Germinal center (tissue), 1 donor: ENCODE measurements around the gene DIPK2B.

ENCODE experiments used
- DNase-seq: peaks from one replicate; pipeline ENCODE4 v3.0.0; 2012; ENCODE audit warnings: mixed read lengths, low spot score

Gene DIPK2B

DNA sequence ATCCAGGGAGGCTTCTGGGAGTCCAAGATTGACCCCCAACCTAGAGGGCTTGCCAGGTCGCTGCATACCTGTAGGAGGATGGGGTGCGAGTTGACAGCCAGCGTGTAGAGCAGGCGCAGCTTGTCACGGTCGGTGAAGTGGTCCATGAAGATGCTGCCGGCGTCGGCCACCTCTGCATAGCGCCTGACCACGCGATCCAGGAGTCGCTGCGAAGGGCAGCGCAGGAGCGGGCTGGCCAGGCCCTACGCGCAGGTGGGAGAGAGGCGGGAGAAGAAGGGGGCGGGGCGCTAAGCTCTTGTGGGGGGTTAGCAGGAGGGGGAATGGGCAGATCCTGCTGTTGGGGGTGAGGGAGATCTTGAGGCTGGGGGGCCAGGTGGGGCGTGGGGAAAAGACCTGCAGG lies 43.0 kb downstream of the DIPK2B start:
- no peak for DNase-seq

DNA sequence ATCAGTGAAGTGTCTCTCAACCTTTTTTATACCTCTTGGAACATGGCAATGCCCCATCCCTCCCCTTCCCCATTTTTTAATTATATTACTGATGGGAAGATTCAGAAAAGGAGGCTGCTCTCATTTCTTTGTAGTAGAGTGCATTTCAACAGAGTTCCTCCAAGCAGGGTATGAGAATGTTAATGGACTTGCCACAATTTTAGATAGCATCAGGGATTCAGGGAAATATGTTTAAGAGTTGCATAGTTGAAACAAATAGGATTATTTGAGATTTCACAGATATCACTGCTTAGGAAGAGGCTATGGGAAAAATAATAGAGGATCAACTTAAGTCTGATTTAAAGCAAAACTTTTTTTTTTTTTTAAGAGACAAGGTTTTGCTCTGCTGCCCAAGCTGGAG lies 46.2 kb downstream of the DIPK2B start:
- no peak for DNase-seq

GRCh38 chrX:45154033-45154360 lies 46.7 kb downstream of the DIPK2B start:
- no peak for DNase-seq
